Astrocyte (in vitro differentiated cells and primary cell): ENCODE results near the gene PCTP. TPM values are rescaled to one million over a fixed set of nuclear protein-coding genes. Genes with fewer than 3 reads are reported as not detected.

Experiments
- DNase-seq: peaks from one replicate; pipeline ENCODE4 v3.0.0-alpha.2; 2010; ENCODE audit warnings: low read depth
- FAIRE-seq: peaks from 2 replicates; lab custom pipeline; 2011; peaks lifted over from hg19 to GRCh38; lab: Jason Lieb, UNC
- H2AFZ ChIP-seq: 2 replicates; pipeline ENCODE4 v1.6.0; 2012; ENCODE audit warnings: low read depth, low read length, inconsistent platforms
- H3K27ac ChIP-seq: 2 replicates; pipeline ENCODE4 v1.5.1; 2011; ENCODE audit warnings: low read depth, low read length, inconsistent platforms
- H3K27me3 ChIP-seq: 2 replicates; pipeline ENCODE4 v1.6.0; 2011; ENCODE audit warnings: low read length, inconsistent platforms; ENCODE audit not compliant: insufficient read depth
- H3K36me3 ChIP-seq: 2 replicates; pipeline ENCODE4 v1.5.1; 2011; ENCODE audit warnings: low read length, inconsistent platforms; ENCODE audit not compliant: insufficient read depth
- H3K4me1 ChIP-seq: 2 replicates; pipeline ENCODE4 v1.5.1; 2011; ENCODE audit warnings: low read length, inconsistent platforms; ENCODE audit not compliant: insufficient read depth
- H3K4me2 ChIP-seq: 2 replicates; pipeline ENCODE4 v1.6.0; 2012; ENCODE audit warnings: low read length, inconsistent platforms
- H3K4me3 ChIP-seq: 2 replicates; pipeline ENCODE4 v1.5.1; 2011; ENCODE audit warnings: low read depth, mild to moderate bottlenecking, low read length, inconsistent platforms; ENCODE audit not compliant: insufficient read depth
- H3K79me2 ChIP-seq: 2 replicates; pipeline ENCODE4 v1.6.0; 2012; ENCODE audit warnings: mild to moderate bottlenecking, low read length, inconsistent platforms; ENCODE audit not compliant: insufficient read depth
- H3K9ac ChIP-seq: 2 replicates; pipeline ENCODE4 v1.6.0; 2012; ENCODE audit warnings: mild to moderate bottlenecking, low read length, inconsistent platforms
- H3K9me3 ChIP-seq: 2 replicates; pipeline ENCODE4 v1.5.1; 2012; ENCODE audit warnings: low read depth, mild to moderate bottlenecking, low read length, inconsistent platforms; ENCODE audit not compliant: insufficient read depth
- H4K20me1 ChIP-seq: 2 replicates; pipeline ENCODE4 v1.6.0; 2012; ENCODE audit warnings: low read length, inconsistent platforms; ENCODE audit not compliant: insufficient read depth
- H3K27ac Mint-ChIP-seq: one replicate; pipeline ENCODE4 v1.8.0; 2021; ENCODE audit warnings: mild to moderate bottlenecking, mixed read lengths; ENCODE audit not compliant: unreplicated experiment
- H3K27me3 Mint-ChIP-seq: one replicate; pipeline ENCODE4 v1.8.0; 2021; ENCODE audit warnings: low read depth, mixed read lengths; ENCODE audit not compliant: unreplicated experiment
- H3K36me3 Mint-ChIP-seq: one replicate; pipeline ENCODE4 v1.8.0; 2021; ENCODE audit warnings: low read depth, mixed read lengths; ENCODE audit not compliant: unreplicated experiment
- H3K4me1 Mint-ChIP-seq: one replicate; pipeline ENCODE4 v1.8.0; 2021; ENCODE audit warnings: low read depth, mixed read lengths; ENCODE audit not compliant: unreplicated experiment
- H3K4me3 Mint-ChIP-seq: one replicate; pipeline ENCODE4 v1.8.0; 2021; ENCODE audit warnings: mild to moderate bottlenecking, moderate library complexity, mixed read lengths; ENCODE audit not compliant: unreplicated experiment
- H3K9me3 Mint-ChIP-seq: one replicate; pipeline ENCODE4 v1.8.0; 2021; ENCODE audit warnings: mild to moderate bottlenecking, mixed read lengths; ENCODE audit not compliant: unreplicated experiment
- EZH2 ChIP-seq: IDR thresholded peaks from 2 replicates; pipeline ENCODE4 v1.6.1; 2012; ENCODE audit warnings: mild to moderate bottlenecking, low read length, inconsistent platforms; ENCODE audit not compliant: insufficient read depth
- total RNA-seq: library from RNA; stranded (reverse); gene quantifications from 2 replicates; pipeline ENCODE4 v1.2.1, GENCODE V29; 2021
- TF ChIP-seq, protein P1 (sequence below): IDR thresholded peaks from 2 replicates; pipeline ENCODE4 v1.5.1; 2011; ENCODE audit warnings: low read depth, mild to moderate bottlenecking, inconsistent platforms, low read length, moderate library complexity; ENCODE audit not compliant: insufficient read depth

The PCTP gene
- total RNA-seq, 1 donor from 2014 or later, result 16.4 TPM

- no peak for TF ChIP-seq EZH2
- TF ChIP-seq, protein P1, sequence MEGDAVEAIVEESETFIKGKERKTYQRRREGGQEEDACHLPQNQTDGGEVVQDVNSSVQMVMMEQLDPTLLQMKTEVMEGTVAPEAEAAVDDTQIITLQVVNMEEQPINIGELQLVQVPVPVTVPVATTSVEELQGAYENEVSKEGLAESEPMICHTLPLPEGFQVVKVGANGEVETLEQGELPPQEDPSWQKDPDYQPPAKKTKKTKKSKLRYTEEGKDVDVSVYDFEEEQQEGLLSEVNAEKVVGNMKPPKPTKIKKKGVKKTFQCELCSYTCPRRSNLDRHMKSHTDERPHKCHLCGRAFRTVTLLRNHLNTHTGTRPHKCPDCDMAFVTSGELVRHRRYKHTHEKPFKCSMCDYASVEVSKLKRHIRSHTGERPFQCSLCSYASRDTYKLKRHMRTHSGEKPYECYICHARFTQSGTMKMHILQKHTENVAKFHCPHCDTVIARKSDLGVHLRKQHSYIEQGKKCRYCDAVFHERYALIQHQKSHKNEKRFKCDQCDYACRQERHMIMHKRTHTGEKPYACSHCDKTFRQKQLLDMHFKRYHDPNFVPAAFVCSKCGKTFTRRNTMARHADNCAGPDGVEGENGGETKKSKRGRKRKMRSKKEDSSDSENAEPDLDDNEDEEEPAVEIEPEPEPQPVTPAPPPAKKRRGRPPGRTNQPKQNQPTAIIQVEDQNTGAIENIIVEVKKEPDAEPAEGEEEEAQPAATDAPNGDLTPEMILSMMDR, result no peak
- H3K4me3 Mint-ChIP-seq, result no peak overlapping the region
- Histone ChIP-seq H3K79me2 (peaks cover 22% of the 10 kb centered on the region), H3K27me3 (no peaks in the 10 kb centered on the region), H3K4me3 (no peak overlapping the region), H4K20me1 (peaks cover 48% of the 10 kb centered on the region), H3K4me2 (no peak overlapping the region), H3K4me1 (no peaks in the 10 kb centered on the region), H3K9me3 (no peaks in the 10 kb centered on the region), H3K9ac (no peak overlapping the region), H2AFZ (no peak overlapping the region), H3K36me3 (no peaks in the 10 kb centered on the region), H3K27ac (no peak overlapping the region)
- FAIRE-seq (no peak), DNase-seq (no peak)
- no peaks in the 10 kb centered on the region for H3K27me3 Mint-ChIP-seq
- H3K36me3 Mint-ChIP-seq, result no peaks in the 10 kb centered on the region
- H3K4me1 Mint-ChIP-seq, result no peaks in the 10 kb centered on the region
- no peaks in the 10 kb centered on the region for H3K9me3 Mint-ChIP-seq
- no peak overlapping the region for H3K27ac Mint-ChIP-seq
Measured at GRCh38 chr17:55765472-55765871, 14.6 kb downstream of the PCTP start.

GRCh38 chr17:55768936-55769624 is 18.2 kb downstream of the PCTP start:
- H3K4me1 ChIP-seq, result no peaks in the 10 kb centered on the region
- TF ChIP-seq, protein P1, result no peak
- TF ChIP-seq EZH2, result no peak
- Mint-ChIP-seq H3K27ac (no peak overlapping the region), H3K4me3 (no peak overlapping the region), H3K9me3 (no peaks in the 10 kb centered on the region), H3K36me3 (peaks cover 12% of the 10 kb centered on the region), H3K4me1 (no peaks in the 10 kb centered on the region), H3K27me3 (no peaks in the 10 kb centered on the region)
- H3K4me3 ChIP-seq, result no peak overlapping the region
- no peaks in the 10 kb centered on the region for H3K36me3 ChIP-seq
- no peak overlapping the region for H2AFZ ChIP-seq
- no peak overlapping the region for H3K9ac ChIP-seq
- peaks cover 8% of the 10 kb centered on the region for H3K79me2 ChIP-seq
- peaks cover 40% of the 10 kb centered on the region for H4K20me1 ChIP-seq
- no peak for FAIRE-seq
- H3K4me2 ChIP-seq, result no peak overlapping the region
- H3K9me3 ChIP-seq, result no peaks in the 10 kb centered on the region
- no peaks in the 10 kb centered on the region for H3K27me3 ChIP-seq
- DNase-seq, result no peak
- H3K27ac ChIP-seq, result no peak overlapping the region

GRCh38 chr17:55769625-55770000 is 18.8 kb downstream of the PCTP start:
- Histone ChIP-seq H3K27ac (no peak overlapping the region), H2AFZ (no peak overlapping the region), H3K4me1 (no peaks in the 10 kb centered on the region), H4K20me1 (peaks cover 36% of the 10 kb centered on the region), H3K4me2 (no peak overlapping the region), H3K9ac (no peak overlapping the region), H3K27me3 (no peaks in the 10 kb centered on the region), H3K4me3 (no peak overlapping the region), H3K79me2 (peaks cover 8% of the 10 kb centered on the region), H3K36me3 (no peaks in the 10 kb centered on the region), H3K9me3 (no peaks in the 10 kb centered on the region)
- peaks cover 12% of the 10 kb centered on the region for H3K36me3 Mint-ChIP-seq
- H3K9me3 Mint-ChIP-seq, result no peaks in the 10 kb centered on the region
- DNase-seq (peak; percentile 32), FAIRE-seq (no peak)
- no peaks in the 10 kb centered on the region for H3K27me3 Mint-ChIP-seq
- no peak overlapping the region for H3K4me3 Mint-ChIP-seq
- no peak for TF ChIP-seq EZH2
- TF ChIP-seq, protein P1, result no peak
- H3K4me1 Mint-ChIP-seq, result no peaks in the 10 kb centered on the region
- no peak overlapping the region for H3K27ac Mint-ChIP-seq
